MM.1S (cell line): ENCODE data around the gene NTRK2.

Source experiments
- CTCF ChIP-seq: fragments of 300-600 bp; sonication (generic); IDR thresholded peaks from 2 replicates; pipeline ENCODE4 v1.5.1; 2016; ENCODE audit warnings: antibody characterized with exemption, low read length, mixed read lengths
- EZH2 ChIP-seq: fragments of 300-600 bp; sonication (generic); optimal IDR thresholded peaks from 2 replicates; pipeline ENCODE3; 2017; ENCODE audit warnings: low read depth, mild to moderate bottlenecking, antibody characterized with exemption, low read length, mixed read lengths
- EZH2phosphoT487 ChIP-seq: fragments of 300-600 bp; sonication (generic); IDR thresholded peaks from 2 replicates; pipeline ENCODE4 v1.6.1; 2018; ENCODE audit warnings: antibody characterized with exemption, low read length

DNA sequence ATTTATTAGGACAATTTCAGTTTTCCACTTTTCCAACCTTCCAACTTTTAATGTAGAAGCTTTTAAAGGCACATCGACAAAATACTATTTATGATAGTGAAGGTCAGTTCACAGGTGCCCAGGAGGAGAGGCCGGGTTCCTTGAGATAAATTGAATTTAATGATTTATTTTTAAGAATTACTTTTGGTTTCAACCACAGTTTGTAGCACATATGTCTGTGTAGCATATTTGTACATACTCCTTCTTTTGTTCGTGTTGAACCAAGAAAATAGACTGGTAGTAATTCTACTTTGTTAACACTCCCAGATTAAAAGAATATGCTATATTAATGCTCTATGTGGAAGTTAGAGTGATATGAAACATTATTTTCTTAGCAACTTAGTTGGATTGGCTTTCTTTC is 46.7 kb downstream of the NTRK2 start:
- TF ChIP-seq CTCF (no peak), EZH2phosphoT487 (no peak), EZH2 (no peak)
